Mammary epithelial cell (primary cell): Measurements from ENCODE around the gene URB2.

Source experiments
- EZH2 ChIP-seq: IDR thresholded peaks from 2 replicates; pipeline ENCODE4 v1.6.1; 2012; ENCODE audit warnings: low read length, inconsistent platforms, borderline replicate concordance
- TF ChIP-seq, protein P1 (sequence below), 2 donors: IDR thresholded peaks in 1 of 2; conservative IDR thresholded peaks in 1 of 2; 2 replicates each; pipeline ENCODE4 v1.5.1; 2011 to 2012; ENCODE audit warnings: inconsistent platforms in 2 of 2, low read length in 2 of 2, mild to moderate bottlenecking in 2 of 2, control low read depth in 1 of 2, low read depth in 1 of 2; ENCODE audit not compliant: insufficient read depth in 1 of 2; ENCODE audit errors: extremely low read depth in 1 of 2

DNA sequence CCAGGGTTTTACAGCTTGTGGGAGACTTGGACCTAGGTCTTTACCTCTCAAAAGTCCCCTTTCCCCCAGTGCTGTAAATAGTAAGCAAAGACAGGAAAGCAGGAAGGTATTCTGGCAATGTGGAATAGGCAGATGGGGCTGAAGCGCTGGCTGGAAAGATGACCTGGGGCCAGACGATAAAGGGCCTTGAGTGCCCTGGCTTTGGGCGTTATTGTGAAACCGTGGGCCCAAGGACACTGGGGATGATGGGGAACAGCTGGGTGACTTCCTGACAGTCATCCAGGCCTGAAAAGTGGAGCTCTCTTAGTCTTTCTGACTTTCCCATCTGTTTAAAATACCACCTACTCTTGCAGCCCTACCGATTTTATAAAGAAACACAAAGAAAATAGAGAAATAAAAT, 16.3 kb downstream of the URB2 start:
- TF ChIP-seq, protein P1, sequence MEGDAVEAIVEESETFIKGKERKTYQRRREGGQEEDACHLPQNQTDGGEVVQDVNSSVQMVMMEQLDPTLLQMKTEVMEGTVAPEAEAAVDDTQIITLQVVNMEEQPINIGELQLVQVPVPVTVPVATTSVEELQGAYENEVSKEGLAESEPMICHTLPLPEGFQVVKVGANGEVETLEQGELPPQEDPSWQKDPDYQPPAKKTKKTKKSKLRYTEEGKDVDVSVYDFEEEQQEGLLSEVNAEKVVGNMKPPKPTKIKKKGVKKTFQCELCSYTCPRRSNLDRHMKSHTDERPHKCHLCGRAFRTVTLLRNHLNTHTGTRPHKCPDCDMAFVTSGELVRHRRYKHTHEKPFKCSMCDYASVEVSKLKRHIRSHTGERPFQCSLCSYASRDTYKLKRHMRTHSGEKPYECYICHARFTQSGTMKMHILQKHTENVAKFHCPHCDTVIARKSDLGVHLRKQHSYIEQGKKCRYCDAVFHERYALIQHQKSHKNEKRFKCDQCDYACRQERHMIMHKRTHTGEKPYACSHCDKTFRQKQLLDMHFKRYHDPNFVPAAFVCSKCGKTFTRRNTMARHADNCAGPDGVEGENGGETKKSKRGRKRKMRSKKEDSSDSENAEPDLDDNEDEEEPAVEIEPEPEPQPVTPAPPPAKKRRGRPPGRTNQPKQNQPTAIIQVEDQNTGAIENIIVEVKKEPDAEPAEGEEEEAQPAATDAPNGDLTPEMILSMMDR (conservative IDR thresholded peaks at IDR 0.05 in 1 of 2, IDR thresholded peaks at IDR 0.05 in 1 of 2; ENCODE audit: extremely low read depth in 1 of 2, insufficient read depth in 1 of 2, low read depth in 1 of 2, low read length in 2 of 2) = no peak
- TF ChIP-seq EZH2 = no peak
